A549 (cell line): ENCODE data around the gene KRTAP10-7. TPM values are rescaled to one million over a fixed set of nuclear protein-coding genes. Genes with fewer than 3 reads are reported as not detected.
"Not testable (repeated sequence)": the region's sequence is repeated elsewhere in the genome, so short reads cannot be mapped to it uniquely, and the experiment has no call there.

ENCODE experiments used
- ATAC-seq, 2 experiments: fragments of 200-7000 bp in 1 of 2; fragments of >200 bp in 1 of 2; cut with Nextera tagmentation in 1 of 2; cut with Tn5 transposase in 1 of 2; 3 replicates each; pipeline versions ENCODE4 v1.8.0 to v1.9.1; 2018 to 2020; ENCODE audit warnings: mild to moderate bottlenecking in 1 of 2, moderate library complexity in 1 of 2
- CTCF ChIA-PET: fragments of 300-600 bp; sonication (Branson Sonifier 250); formaldehyde crosslinking; extraction: SDS; loops from one replicate; lab custom pipeline; 2021; ENCODE audit warnings: antibody characterized with exemption, inconsistent platforms; lab: Yijun Ruan, JAX
- POLR2A ChIA-PET: fragments of 350-600 bp; formaldehyde crosslinking; extraction: SDS; loops from one replicate; lab custom pipeline; 2021; ENCODE audit warnings: antibody characterized with exemption, inconsistent platforms; lab: Yijun Ruan, JAX
- DNase-seq, 2 experiments: peaks; one replicate each; pipeline versions ENCODE4 v3.0.0 to v3.0.0-alpha.2; 2011 to 2016; ENCODE audit warnings: low read depth in 1 of 2, low spot score in 1 of 2
- FAIRE-seq: peaks from 2 replicates; lab custom pipeline; 2011; peaks lifted over from hg19 to GRCh38; lab: Jason Lieb, UNC
- H3K27ac ChIP-seq, 2 experiments: fragments of >200 bp; sonication (Bioruptor Twin); formaldehyde crosslinking; 3 replicates each; pipeline ENCODE4 v1.5.1; 2016 to 2017
- H3K4me1 ChIP-seq: fragments of >200 bp; sonication (Bioruptor Twin); formaldehyde crosslinking; 3 replicates; pipeline ENCODE4 v1.6.1; 2016
- H3K4me2 ChIP-seq: fragments of >200 bp; sonication (Bioruptor Twin); formaldehyde crosslinking; 3 replicates; pipeline ENCODE4 v1.6.1; 2016
- H3K4me3 ChIP-seq: fragments of >200 bp; sonication (Bioruptor Twin); formaldehyde crosslinking; 3 replicates; pipeline ENCODE4 v1.5.1; 2016
- H3K9me3 ChIP-seq: fragments of >200 bp; sonication (Bioruptor Twin); formaldehyde crosslinking; 3 replicates; pipeline ENCODE4 v1.6.1; 2016
- CBX2 ChIP-seq: fragments of 200-600 bp; sonication (generic); IDR thresholded peaks from 2 replicates; pipeline ENCODE4 v1.6.1; 2016; ENCODE audit warnings: low read depth, mild to moderate bottlenecking, borderline replicate concordance
- ELK1 ChIP-seq: fragments of 150-350 bp; IDR thresholded peaks from 2 replicates; pipeline ENCODE4 v1.6.1; 2014; ENCODE audit warnings: low read depth, mild to moderate bottlenecking, low read length
- ESRRA ChIP-seq: fragments of 150-350 bp; IDR thresholded peaks from 2 replicates; pipeline ENCODE4 v1.6.1; 2014; ENCODE audit warnings: mild to moderate bottlenecking, low read length, borderline replicate concordance
- GATA3 ChIP-seq: IDR thresholded peaks from 2 replicates; pipeline ENCODE4 v1.6.1; 2012; ENCODE audit warnings: borderline replicate concordance
- HEYL ChIP-seq: fragments of 250-450 bp; sonication (Bioruptor Pico); IDR thresholded peaks from 2 replicates; pipeline ENCODE4 v1.8.0; 2021; ENCODE audit warnings: mild to moderate bottlenecking, moderate library complexity
- HMGXB4 ChIP-seq: fragments of 250-450 bp; sonication (Bioruptor Pico); IDR thresholded peaks from 2 replicates; pipeline ENCODE4 v1.5.0; 2021; ENCODE audit warnings: mild to moderate bottlenecking, moderate library complexity, borderline replicate concordance
- MAFK ChIP-seq: fragments of 450-650 bp; IDR thresholded peaks from 2 replicates; pipeline ENCODE4 v1.6.1; 2014; ENCODE audit not compliant: partially characterized antibody
- NR3C1 ChIP-seq: fragments of >200 bp; sonication (Bioruptor Twin); formaldehyde crosslinking; IDR thresholded peaks from 3 replicates; pipeline ENCODE4 v1.6.1; 2017
- PHF8 ChIP-seq: fragments of 200-600 bp; sonication (generic); IDR thresholded peaks from 2 replicates; pipeline ENCODE4 v1.6.1; 2016; ENCODE audit warnings: low read depth, mild to moderate bottlenecking, antibody characterized with exemption, moderate library complexity, borderline replicate concordance
- POLR2AphosphoS2 ChIP-seq: conservative IDR thresholded peaks from 2 replicates; pipeline ENCODE4 v1.6.1; 2012; ENCODE audit warnings: low read length, improper control_type of control experiment, inconsistent platforms
- SMC3 ChIP-seq: fragments of >200 bp; sonication (Bioruptor Twin); formaldehyde crosslinking; IDR thresholded peaks from 3 replicates; pipeline ENCODE4 v1.6.1; 2018; ENCODE audit warnings: inconsistent platforms
- TFCP2L1 ChIP-seq: fragments of 250-450 bp; sonication (Bioruptor Pico); IDR thresholded peaks from 2 replicates; pipeline ENCODE4 v1.5.0; 2021; ENCODE audit warnings: mild to moderate bottlenecking
- WGBS: methylation state at CpG from one replicate; pipeline ENCODE4 v1.1.6; 2017; ENCODE audit errors: missing lambda C conversion rate; 5-methylcytosine and 5-hydroxymethylcytosine counted together
- polyA plus RNA-seq, 4 experiments: library from polyadenylated mRNA; depleted of rRNA in 3 of 4; stranded (reverse); fragments of >200 nt; fragmentation: RNase III in 1 of 4; extraction: RNeasy Plus Mini Kit Qiagen cat#74134 plus additional on column Dnase treatment in 1 of 4; gene quantifications; 2 replicates in 3 of 4; 3 replicates in 1 of 4; pipeline ENCODE4 v1.2.3, GENCODE V29; 2011 to 2017
- TF ChIP-seq, protein P1 (sequence below): fragments of 450-650 bp; IDR thresholded peaks from 2 replicates; pipeline ENCODE4 v1.6.1; 2014; ENCODE audit warnings: antibody characterized with exemption
- TF ChIP-seq, protein P2 (sequence below): IDR thresholded peaks from 2 replicates; pipeline ENCODE4 v1.6.1; 2012

Gene KRTAP10-7
- polyA plus RNA-seq, 2 of the 4 experiments (the other 2 are of a cell fraction) = not detected

DNA sequence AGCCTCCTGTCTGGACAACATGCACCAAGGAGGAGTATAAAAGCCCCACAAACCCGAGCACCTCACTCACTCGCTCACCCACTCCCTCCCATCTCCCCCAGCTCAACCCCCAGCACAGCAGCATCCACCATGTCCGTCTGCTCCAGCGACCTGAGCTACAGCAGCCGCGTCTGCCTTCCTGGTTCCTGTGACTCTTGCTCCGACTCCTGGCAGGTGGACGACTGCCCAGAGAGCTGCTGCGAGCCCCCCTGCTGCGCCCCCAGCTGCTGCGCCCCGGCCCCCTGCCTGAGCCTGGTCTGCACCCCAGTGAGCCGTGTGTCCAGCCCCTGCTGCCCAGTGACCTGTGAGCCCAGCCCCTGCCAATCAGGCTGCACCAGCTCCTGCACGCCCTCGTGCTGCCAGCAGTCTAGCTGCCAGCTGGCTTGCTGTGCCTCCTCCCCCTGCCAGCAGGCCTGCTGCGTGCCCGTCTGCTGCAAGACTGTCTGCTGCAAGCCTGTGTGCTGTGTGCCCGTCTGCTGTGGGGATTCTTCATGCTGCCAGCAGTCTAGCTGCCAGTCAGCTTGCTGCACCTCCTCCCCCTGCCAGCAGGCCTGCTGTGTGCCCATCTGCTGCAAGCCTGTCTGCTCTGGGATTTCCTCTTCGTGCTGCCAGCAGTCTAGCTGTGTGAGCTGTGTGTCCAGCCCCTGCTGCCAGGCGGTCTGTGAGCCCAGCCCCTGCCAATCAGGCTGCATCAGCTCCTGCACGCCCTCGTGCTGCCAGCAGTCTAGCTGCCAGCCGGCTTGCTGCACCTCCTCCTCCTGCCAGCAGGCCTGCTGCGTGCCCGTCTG is 26.6 kb upstream of the KRTAP10-7 start, which contains the start of gene KRTAP10-4:
KRTAP10-4 (plus strand) TSS at position 100 of the 827 bp plus-strand sequence; CDS start at position 130, 30 bp downstream.
- peaks cover 15% of the 10 kb centered on the region for H3K9me3 ChIP-seq
- H3K4me3 ChIP-seq, POLR2A ChIA-PET, FAIRE-seq, DNase-seq, H3K4me2 ChIP-seq, H3K4me1 ChIP-seq, H3K27ac ChIP-seq, ATAC-seq: not testable (repeated sequence)
- CTCF ChIA-PET = interaction anchor here (0.7 to 0.9 kb wide), 2 partner anchors 23 to 64 kb away, joined by 3 to 4 read pairs; no protein-coding TSS in a partner anchor
- WGBS = 21% methylated on average over 2 of the region's 25 CpGs

- no peak overlapping the region; the same call in 2 of the 3 replicates for H3K4me2 ChIP-seq
- H3K4me3 ChIP-seq = no peak overlapping the region
- no peak for FAIRE-seq
- 31% methylated on average over 13 of the region's 21 CpGs for WGBS
- no peak for DNase-seq
- H3K9me3 ChIP-seq = peaks cover 15% of the 10 kb centered on the region
- ChIA-PET POLR2A (no interaction called here), CTCF (interaction anchor here (0.9 to 1.0 kb wide), 2 partner anchors 24 to 219 kb away, joined by 4 read pairs; no protein-coding TSS in a partner anchor)
- TF ChIP-seq PHF8 (no peak), POLR2AphosphoS2 (no peak), CBX2 (no peak), HMGXB4 (CRISPR knock-in tag) (no peak), ELK1 (no peak), NR3C1 (no peak), SMC3 (no peak), ESRRA (no peak), MAFK (no peak), TFCP2L1 (CRISPR knock-in tag) (no peak), GATA3 (no peak), HEYL (CRISPR knock-in tag) (no peak)
- TF ChIP-seq, protein P1, sequence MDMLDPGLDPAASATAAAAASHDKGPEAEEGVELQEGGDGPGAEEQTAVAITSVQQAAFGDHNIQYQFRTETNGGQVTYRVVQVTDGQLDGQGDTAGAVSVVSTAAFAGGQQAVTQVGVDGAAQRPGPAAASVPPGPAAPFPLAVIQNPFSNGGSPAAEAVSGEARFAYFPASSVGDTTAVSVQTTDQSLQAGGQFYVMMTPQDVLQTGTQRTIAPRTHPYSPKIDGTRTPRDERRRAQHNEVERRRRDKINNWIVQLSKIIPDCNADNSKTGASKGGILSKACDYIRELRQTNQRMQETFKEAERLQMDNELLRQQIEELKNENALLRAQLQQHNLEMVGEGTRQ = no peak
- TF ChIP-seq, protein P2, sequence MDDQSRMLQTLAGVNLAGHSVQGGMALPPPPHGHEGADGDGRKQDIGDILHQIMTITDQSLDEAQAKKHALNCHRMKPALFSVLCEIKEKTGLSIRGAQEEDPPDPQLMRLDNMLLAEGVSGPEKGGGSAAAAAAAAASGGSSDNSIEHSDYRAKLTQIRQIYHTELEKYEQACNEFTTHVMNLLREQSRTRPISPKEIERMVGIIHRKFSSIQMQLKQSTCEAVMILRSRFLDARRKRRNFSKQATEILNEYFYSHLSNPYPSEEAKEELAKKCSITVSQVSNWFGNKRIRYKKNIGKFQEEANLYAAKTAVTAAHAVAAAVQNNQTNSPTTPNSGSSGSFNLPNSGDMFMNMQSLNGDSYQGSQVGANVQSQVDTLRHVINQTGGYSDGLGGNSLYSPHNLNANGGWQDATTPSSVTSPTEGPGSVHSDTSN = no peak
- no peak overlapping the region for H3K27ac ChIP-seq
- H3K4me1 ChIP-seq = no peaks in the 10 kb centered on the region
- peak; percentile 35 to 47; a peak in 3 of 6 replicates for ATAC-seq
These were observed 25.7 kb upstream of the KRTAP10-7 start for GRCh38 chr21:44574457-44575306.
